GM21423 (cell line): Measurements from ENCODE around the gene EHBP1.
"Not testable (repeated sequence)": the region's sequence is repeated elsewhere in the genome, so short reads cannot be mapped to it uniquely, and the experiment has no call there.

Source experiments
- ATAC-seq: cut with Tn5 transposase; IDR thresholded peaks from one replicate; pipeline ENCODE4 v1.9.1; 2021; ENCODE audit warnings: mild to moderate bottlenecking, moderate library complexity; ENCODE audit not compliant: unreplicated experiment

Gene EHBP1

GRCh38 chr2:63003351-63003750, 297.8 kb downstream of the EHBP1 start:
- ATAC-seq, result no peak

- no peak for ATAC-seq
These were observed 302.4 kb downstream of the EHBP1 start for GRCh38 chr2:63007813-63008458.

GRCh38 chr2:63008838-63009237, 303.3 kb downstream of the EHBP1 start:
- no peak for ATAC-seq

GRCh38 chr2:63009490-63009889, 304.0 kb downstream of the EHBP1 start:
- no peak for ATAC-seq

GRCh38 chr2:63012541-63012940, 307.0 kb downstream of the EHBP1 start:
- no peak for ATAC-seq

GRCh38 chr2:63013438-63013837, 307.9 kb downstream of the EHBP1 start:
- no peak for ATAC-seq

- no peak for ATAC-seq
These were observed 309.9 kb downstream of the EHBP1 start for GRCh38 chr2:63015389-63015788.

- no peak for ATAC-seq
These were observed 312.9 kb downstream of the EHBP1 start for GRCh38 chr2:63018439-63018838.

GRCh38 chr2:63019686-63020085, 314.2 kb downstream of the EHBP1 start:
- not testable (repeated sequence) for ATAC-seq

GRCh38 chr2:63023444-63023843, 317.9 kb downstream of the EHBP1 start:
- ATAC-seq, result peak; percentile 44

- ATAC-seq, result no peak
These were observed 321.7 kb downstream of the EHBP1 start for GRCh38 chr2:63027220-63027619.

- no peak for ATAC-seq
These were observed 323.5 kb downstream of the EHBP1 start for GRCh38 chr2:63029058-63029457.

- ATAC-seq, result no peak
These were observed 329.0 kb downstream of the EHBP1 start for GRCh38 chr2:63034526-63034925.

- ATAC-seq, result no peak
These were observed 329.7 kb downstream of the EHBP1 start for GRCh38 chr2:63035169-63035568.

- ATAC-seq, result no peak
These were observed 330.1 kb downstream of the EHBP1 start for GRCh38 chr2:63035660-63036059.

GRCh38 chr2:63038034-63038433, 332.5 kb downstream of the EHBP1 start:
- no peak for ATAC-seq

GRCh38 chr2:63040586-63040985, 335.1 kb downstream of the EHBP1 start:
- ATAC-seq, result no peak

- ATAC-seq, result no peak
These were observed 336.1 kb downstream of the EHBP1 start for GRCh38 chr2:63041592-63041991.

GRCh38 chr2:63044362-63045327, 339.1 kb downstream of the EHBP1 start:
- no peak for ATAC-seq

GRCh38 chr2:63046552-63046951, 341.0 kb downstream of the EHBP1 start:
- no peak for ATAC-seq

- no peak for ATAC-seq
These were observed 341.4 kb downstream of the EHBP1 start for GRCh38 chr2:63046961-63047320.
